BLaER1 (cell line): ENCODE data around the gene PRMT1.
A peak's percentile ranks its signal among the peaks of the same experiment; 100 is the strongest.
"Not testable (repeated sequence)": the region's sequence is repeated elsewhere in the genome, so short reads cannot be mapped to it uniquely, and the experiment has no call there.

Experiments used
- H3K27ac ChIP-seq: shearing (Covaris generic); formaldehyde crosslinking; 2 replicates; pipeline ENCODE4 v1.8.1; 2022
- H3K27me3 ChIP-seq: shearing (Covaris generic); formaldehyde crosslinking; 2 replicates; pipeline ENCODE4 v1.8.1; 2022
- H3K36me3 ChIP-seq: shearing (Covaris generic); formaldehyde crosslinking; 2 replicates; pipeline ENCODE4 v1.8.1; 2022
- H3K4me1 ChIP-seq: shearing (Covaris generic); formaldehyde crosslinking; 2 replicates; pipeline ENCODE4 v1.8.1; 2022
- H3K4me2 ChIP-seq: shearing (Covaris generic); formaldehyde crosslinking; 2 replicates; pipeline ENCODE4 v1.8.1; 2022
- H3K4me3 ChIP-seq: shearing (Covaris generic); formaldehyde crosslinking; 2 replicates; pipeline ENCODE4 v1.8.1; 2022
- H3K9ac ChIP-seq: shearing (Covaris generic); formaldehyde crosslinking; 2 replicates; pipeline ENCODE4 v1.8.1; 2022
- H3K9me3 ChIP-seq: shearing (Covaris generic); formaldehyde crosslinking; 2 replicates; pipeline ENCODE4 v1.8.1; 2022
- H4K20me1 ChIP-seq: shearing (Covaris generic); formaldehyde crosslinking; 2 replicates; pipeline ENCODE4 v1.8.1; 2022
- Cebpa-rat ChIP-seq: shearing (Covaris generic); IDR thresholded peaks from 2 replicates; pipeline ENCODE4 v1.8.1; 2022

The PRMT1 gene

DNA sequence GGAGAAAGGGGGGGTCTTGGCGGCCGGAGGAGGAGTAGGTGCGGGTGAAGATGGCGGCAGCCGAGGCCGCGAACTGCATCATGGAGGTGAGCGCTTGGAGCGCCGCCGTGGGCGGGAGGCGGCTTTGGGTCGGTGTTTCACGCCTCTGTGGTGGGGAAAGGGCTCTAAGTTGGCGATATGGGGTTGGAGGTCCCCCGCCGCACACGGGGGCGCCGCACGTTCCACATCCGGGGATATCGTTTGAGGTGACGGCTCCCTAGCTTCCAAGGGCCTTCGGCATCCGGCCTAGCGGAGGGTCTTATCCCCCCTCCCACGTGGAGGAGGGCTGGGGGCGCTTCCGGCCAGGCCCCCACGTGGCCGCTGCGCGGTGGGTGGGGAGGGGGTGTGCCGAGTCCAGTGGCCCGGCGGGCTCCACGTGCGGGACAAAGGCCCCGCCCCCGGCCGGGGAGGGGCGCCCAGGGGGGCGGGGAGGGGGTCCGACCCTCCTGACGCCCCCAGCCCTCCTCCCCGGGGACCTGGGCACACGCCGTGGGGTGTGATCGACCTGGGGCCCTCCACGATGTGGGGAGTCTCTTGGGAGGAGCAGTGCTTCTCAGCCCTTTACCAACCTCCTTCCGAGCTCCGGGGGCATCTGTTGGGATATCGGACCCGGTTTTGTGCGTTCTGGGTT is at the start of gene PRMT1:
Gene PRMT1, plus strand, starts transcription at position 41 of the 670 bp plus-strand sequence. Its CDS starts 10 bp downstream, at position 51.
- Histone ChIP-seq H3K4me2 (peak within 1 kb of the TSS; percentile 97), H3K27me3 (no peaks in the 10 kb centered on the region), H3K27ac (peak within 1 kb of the TSS; percentile 100), H3K36me3 (peaks cover 24% of the 10 kb centered on the region), H4K20me1 (peaks cover 48% of the 10 kb centered on the region), H3K4me3 (peak within 1 kb of the TSS; percentile 99), H3K9ac (peak within 1 kb of the TSS; percentile 100), H3K4me1 (peaks cover 62% of the 10 kb centered on the region), H3K9me3 (no peaks in the 10 kb centered on the region)
- TF ChIP-seq Cebpa-rat = no peak

DNA sequence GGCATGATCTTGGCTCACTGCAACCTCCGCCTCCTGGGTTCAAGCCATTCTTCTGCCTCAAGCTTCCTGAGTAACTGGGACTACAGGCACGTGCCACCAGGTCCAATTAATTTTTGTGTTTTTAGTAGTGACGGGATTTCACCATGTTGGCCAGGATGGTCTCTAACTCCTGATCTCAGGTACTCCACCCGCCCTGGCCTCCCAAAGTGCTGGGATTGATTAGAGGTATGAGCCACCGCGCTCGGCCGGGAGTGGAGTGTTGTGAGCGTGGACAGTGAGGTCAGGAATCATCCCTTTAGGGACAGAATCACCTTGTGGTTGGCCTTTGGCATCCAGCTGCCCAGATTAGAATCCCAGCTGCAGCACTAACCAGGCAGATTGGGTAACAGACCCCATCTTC is 47.4 kb upstream of the PRMT1 start:
- Histone ChIP-seq H3K36me3 (peaks cover 53% of the 10 kb centered on the region), H3K4me1 (no peaks in the 10 kb centered on the region), H3K4me2 (no peak overlapping the region), H3K27ac (no peak overlapping the region), H3K4me3 (no peak overlapping the region), H3K27me3 (no peaks in the 10 kb centered on the region), H3K9ac (no peak overlapping the region), H3K9me3 (no peaks in the 10 kb centered on the region), H4K20me1 (peaks cover 5% of the 10 kb centered on the region; the same call in 1 of the 2 replicates)
- TF ChIP-seq Cebpa-rat = no peak

DNA sequence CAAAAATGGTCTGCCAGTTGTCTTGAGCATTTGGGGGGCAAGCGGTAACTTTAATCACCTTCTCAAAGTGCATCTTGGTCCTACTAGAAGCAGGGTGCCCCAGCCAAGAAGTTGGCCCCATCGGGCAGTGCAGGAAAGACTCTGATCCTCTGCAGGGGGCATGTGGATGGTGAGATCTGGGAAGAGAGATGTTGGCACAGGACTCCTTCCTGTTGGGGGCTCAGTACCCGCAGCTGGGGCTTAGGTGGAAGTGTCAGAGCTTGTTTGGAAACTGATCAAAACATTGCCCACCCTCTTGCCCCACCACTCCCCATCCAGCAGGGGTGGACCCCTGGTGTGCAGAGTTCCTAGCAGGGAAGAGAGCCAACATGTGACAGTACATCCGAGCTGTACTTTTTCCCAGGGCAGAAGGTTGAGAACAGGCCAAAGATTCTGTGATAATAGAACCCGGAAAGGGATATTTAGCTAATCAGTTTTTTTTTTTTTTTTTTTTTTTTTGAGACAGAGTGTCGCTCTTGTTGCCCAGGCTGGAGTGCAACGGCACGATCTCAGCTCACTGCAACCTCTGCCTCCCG is 46.0 kb upstream of the PRMT1 start:
- no peaks in the 10 kb centered on the region for H4K20me1 ChIP-seq
- H3K4me2 ChIP-seq = no peak overlapping the region
- H3K4me3 ChIP-seq = no peak overlapping the region
- peaks cover 14% of the 10 kb centered on the region for H3K4me1 ChIP-seq
- no peak for TF ChIP-seq Cebpa-rat
- H3K36me3 ChIP-seq = peaks cover 44% of the 10 kb centered on the region
- H3K27me3 ChIP-seq = no peaks in the 10 kb centered on the region
- no peak overlapping the region for H3K27ac ChIP-seq
- H3K9me3 ChIP-seq = no peaks in the 10 kb centered on the region
- no peak overlapping the region for H3K9ac ChIP-seq

DNA sequence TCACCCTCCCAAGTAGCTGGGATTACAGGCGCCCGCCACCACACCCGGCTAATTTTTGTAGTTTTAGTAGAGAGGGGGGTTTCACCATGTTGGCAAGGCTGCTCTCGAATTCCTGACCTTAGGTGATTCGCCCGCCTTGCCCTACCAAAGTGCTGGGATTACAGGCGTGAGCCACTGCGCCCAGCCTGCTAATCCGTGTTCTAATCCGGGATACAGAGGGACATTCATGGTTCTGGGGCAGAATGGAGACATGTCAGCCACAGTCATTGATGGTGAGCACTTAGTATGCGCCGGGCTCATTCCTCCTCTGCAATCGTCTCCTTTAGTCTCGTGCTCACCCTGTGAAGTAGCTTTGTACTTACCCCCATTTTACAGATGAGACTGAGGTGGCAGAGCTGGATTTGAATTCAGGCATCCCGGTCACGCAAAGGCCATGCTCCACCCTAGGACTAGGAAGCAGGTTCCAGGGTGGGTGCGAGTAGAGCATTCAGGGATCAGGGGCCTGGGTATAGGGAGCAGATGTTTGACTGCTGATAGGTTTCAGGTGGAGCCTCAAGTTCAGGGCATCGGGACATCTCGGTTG is 45.4 kb upstream of the PRMT1 start:
- Histone ChIP-seq H3K27me3 (no peaks in the 10 kb centered on the region), H3K9ac (no peak overlapping the region), H3K36me3 (peaks cover 38% of the 10 kb centered on the region), H3K4me3 (no peak overlapping the region), H3K4me2 (no peak overlapping the region), H3K27ac (no peak overlapping the region), H4K20me1 (no peaks in the 10 kb centered on the region), H3K9me3 (no peaks in the 10 kb centered on the region), H3K4me1 (peaks cover 20% of the 10 kb centered on the region)
- TF ChIP-seq Cebpa-rat = no peak

- H3K4me2 ChIP-seq = no peak overlapping the region
- H3K27ac ChIP-seq = no peak overlapping the region
- H3K27me3 ChIP-seq = no peaks in the 10 kb centered on the region
- H3K9ac ChIP-seq = no peak overlapping the region
- no peaks in the 10 kb centered on the region for H3K9me3 ChIP-seq
- no peaks in the 10 kb centered on the region for H4K20me1 ChIP-seq
- no peak overlapping the region for H3K4me3 ChIP-seq
- no peak for TF ChIP-seq Cebpa-rat
- H3K36me3 ChIP-seq = peaks cover 29% of the 10 kb centered on the region
- H3K4me1 ChIP-seq = peaks cover 25% of the 10 kb centered on the region
Measured at GRCh38 chr19:49632576-49632975, 44.5 kb upstream of the PRMT1 start.

GRCh38 chr19:49633273-49633672 is 43.8 kb upstream of the PRMT1 start:
- H3K27ac ChIP-seq, H3K9me3 ChIP-seq, H4K20me1 ChIP-seq, H3K4me3 ChIP-seq, H3K27me3 ChIP-seq, H3K4me2 ChIP-seq, H3K9ac ChIP-seq: not testable (repeated sequence)
- peaks cover 32% of the 10 kb centered on the region for H3K4me1 ChIP-seq
- H3K36me3 ChIP-seq = peaks cover 22% of the 10 kb centered on the region

DNA sequence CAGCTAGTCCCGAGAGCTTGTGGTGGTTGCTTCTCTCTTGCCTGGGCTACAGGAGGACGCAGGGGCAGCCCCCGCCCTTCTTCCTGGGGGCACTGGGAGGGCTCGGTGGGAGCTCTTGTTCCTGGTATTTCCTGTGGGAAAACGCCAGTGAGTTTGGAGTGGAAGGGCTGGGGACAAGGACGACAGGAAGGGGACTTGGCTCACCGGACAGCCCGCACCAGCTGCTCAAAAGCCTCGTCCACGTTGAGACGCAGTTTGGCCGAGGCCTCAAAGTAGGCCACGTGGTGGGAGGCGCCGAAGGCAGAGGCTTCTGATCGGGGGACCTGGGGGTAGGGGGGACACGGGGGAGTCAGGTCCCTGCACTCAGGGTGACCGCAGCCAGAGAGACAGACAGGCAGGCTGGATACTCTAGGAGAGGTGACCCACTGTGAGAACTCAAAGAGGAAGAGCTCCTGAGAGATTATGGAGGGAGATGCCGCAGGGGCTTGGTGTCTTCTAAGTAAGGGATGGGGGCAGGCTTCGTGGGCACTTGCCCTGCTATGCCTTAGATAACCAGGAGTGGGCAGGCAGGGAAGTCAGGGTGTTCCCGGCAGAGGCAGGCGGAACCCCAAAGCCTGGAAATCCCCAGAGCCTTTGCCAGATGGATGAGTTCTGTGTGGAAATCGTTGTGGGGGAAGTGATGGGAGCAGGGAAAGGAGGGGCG is 41.4 kb upstream of the PRMT1 start:
- Histone ChIP-seq H3K27ac (peak overlapping the region; percentile 41; the same call in 1 of the 2 replicates), H3K4me3 (no peak overlapping the region), H3K9ac (peak overlapping the region; percentile 24; the same call in 1 of the 2 replicates), H4K20me1 (no peaks in the 10 kb centered on the region), H3K4me1 (peaks cover 47% of the 10 kb centered on the region), H3K4me2 (peak overlapping the region; percentile 14), H3K36me3 (no peaks in the 10 kb centered on the region), H3K27me3 (no peaks in the 10 kb centered on the region), H3K9me3 (no peaks in the 10 kb centered on the region)
- TF ChIP-seq Cebpa-rat = no peak

GRCh38 chr19:49636233-49636932 is 40.7 kb upstream of the PRMT1 start:
- H3K4me3 ChIP-seq = no peak overlapping the region
- no peak overlapping the region for H3K4me2 ChIP-seq
- no peak for TF ChIP-seq Cebpa-rat
- no peaks in the 10 kb centered on the region for H3K9me3 ChIP-seq
- no peaks in the 10 kb centered on the region for H3K27me3 ChIP-seq
- H3K36me3 ChIP-seq = no peaks in the 10 kb centered on the region
- 0 out of 2 replicates have a peak overlapping the region, but pooled peaks have one; percentile 13 for H3K27ac ChIP-seq
- H4K20me1 ChIP-seq = no peaks in the 10 kb centered on the region
- 0 out of 2 replicates have a peak overlapping the region, but pooled peaks have one; percentile 19 for H3K9ac ChIP-seq
- peaks cover 53% of the 10 kb centered on the region for H3K4me1 ChIP-seq
